M059J (cell line): ENCODE data around the gene MRPS16. TPM values are rescaled to one million over a fixed set of nuclear protein-coding genes. Genes with fewer than 3 reads are reported as not detected.

Source experiments
- total RNA-seq: library from RNA; depleted of rRNA; stranded (reverse); fragments of >200 nt; shearing (Covaris generic); gene quantifications from 2 replicates; pipeline ENCODE4 v1.2.3, GENCODE V29; 2014; rRNA removed

Gene MRPS16
- total RNA-seq, 1 experiment from 2014 or later: 66.5 TPM

Other genes starting within 250 kb of the MRPS16 start
- gene P4HA1, start 155.8 kb downstream of the MRPS16 start, total RNA-seq: 165 and 206 TPM in 2 replicates
- gene NUDT13, start 142.2 kb downstream of the MRPS16 start, total RNA-seq: not detected in 2 replicates
- 34.4 and 34.5 TPM in 2 replicates for gene ECD, start 84.6 kb downstream of the MRPS16 start, total RNA-seq
- gene FAM149B1, start 84.5 kb downstream of the MRPS16 start, total RNA-seq: 6.8 and 10.3 TPM in 2 replicates
- gene DNAJC9, start 5.4 kb downstream of the MRPS16 start, total RNA-seq: 58.5 and 63.3 TPM in 2 replicates
- not detected in 2 replicates for gene CFAP70, start 106.2 kb upstream of the MRPS16 start, total RNA-seq
- gene ANXA7, start 161.4 kb upstream of the MRPS16 start, total RNA-seq: 121 and 151 TPM in 2 replicates
- 0.10 TPM in 1 of 2 replicates, not detected in the other for gene MSS51, start 180.9 kb upstream of the MRPS16 start, total RNA-seq
- gene PPP3CB, start 243.4 kb upstream of the MRPS16 start, total RNA-seq: 8.3 and 16.9 TPM in 2 replicates